K562 (cell line): ENCODE data around the gene TNFAIP8L2. TPM values are rescaled to one million over a fixed set of nuclear protein-coding genes. Genes with fewer than 3 reads are reported as not detected.

Source experiments
- ASH1L ChIP-seq: fragments of 450-650 bp; IDR thresholded peaks from 2 replicates; pipeline ENCODE4 v1.6.1; 2018; ENCODE audit warnings: borderline replicate concordance, mild to moderate bottlenecking, low read depth; ENCODE audit not compliant: partially characterized antibody
- CTBP1 ChIP-seq: fragments of 450-650 bp; IDR thresholded peaks from 2 replicates; pipeline ENCODE4 v1.6.1; 2016; ENCODE audit warnings: borderline replicate concordance
- ETS1 ChIP-seq: conservative IDR thresholded peaks from 2 replicates; pipeline ENCODE4 v1.6.1; 2011; ENCODE audit warnings: low read depth, mild to moderate bottlenecking, low read length; ENCODE audit not compliant: control insufficient read depth
- PHF21A ChIP-seq: fragments of 450-650 bp; IDR thresholded peaks from 2 replicates; pipeline ENCODE4 v1.6.1; 2017; ENCODE audit warnings: low read depth, borderline replicate concordance
- REST ChIP-seq, 2 experiments: fragments of 450-650 bp; formaldehyde crosslinking in 1 of 2; IDR thresholded peaks; 2 replicates each; pipeline versions ENCODE4 v1.4.0 to v1.6.1; 2014 to 2020; ENCODE audit warnings: mild to moderate bottlenecking in 2 of 2, borderline replicate concordance in 1 of 2, low read depth in 1 of 2
- SMC3 ChIP-seq: conservative IDR thresholded peaks from 2 replicates; pipeline ENCODE4 v1.6.1; 2011; ENCODE audit warnings: low read depth, low read length, improper control_type of control experiment; ENCODE audit not compliant: insufficient read depth
- TAF9B ChIP-seq: fragments of 450-650 bp; IDR thresholded peaks from 2 replicates; pipeline ENCODE4 v1.6.1; 2018; ENCODE audit warnings: mild to moderate bottlenecking; ENCODE audit not compliant: partially characterized antibody
- XRCC5 ChIP-seq: fragments of 200-400 bp; formaldehyde crosslinking; IDR thresholded peaks from 2 replicates; pipeline ENCODE4 v1.6.1; 2017; ENCODE audit warnings: low read depth, mild to moderate bottlenecking, low read length
- ZBTB17 ChIP-seq: fragments of 450-650 bp; formaldehyde crosslinking; IDR thresholded peaks from 2 replicates; pipeline ENCODE4 v1.4.0; 2020; ENCODE audit warnings: mild to moderate bottlenecking
- ZBTB34 ChIP-seq: fragments of 250-450 bp; sonication (Bioruptor Pico); IDR thresholded peaks from 2 replicates; pipeline ENCODE4 v1.8.0; 2021; ENCODE audit warnings: mild to moderate bottlenecking, moderate library complexity
- ZNF232 ChIP-seq: sonication (generic); formaldehyde crosslinking; IDR thresholded peaks from 2 replicates; pipeline ENCODE4 v1.8.0; 2022; ENCODE audit warnings: mild to moderate bottlenecking, missing genetic modification reagents
- ZNF280B ChIP-seq: fragments of 250-450 bp; sonication (Bioruptor Pico); IDR thresholded peaks from 2 replicates; pipeline ENCODE4 v1.5.1; 2021; ENCODE audit warnings: mild to moderate bottlenecking
- ZNF511 ChIP-seq: sonication (generic); formaldehyde crosslinking; IDR thresholded peaks from 2 replicates; pipeline ENCODE4 v1.8.0; 2022; ENCODE audit warnings: mild to moderate bottlenecking, missing genetic modification reagents
- polyA plus RNA-seq, 8 experiments: library from polyadenylated mRNA; depleted of rRNA in 4 of 8; stranded (reverse) in 5 of 8; unstranded in 3 of 8; fragments of >200 nt; fragmentation: Nextera tagmentation in 2 of 8; fragmentation: Illumina TruSeq in 1 of 8; extraction: Ambion mirVana in 2 of 8; extraction: Trizol in 1 of 8; gene quantifications; 2 replicates each; pipeline versions ENCODE4 v1.2.1 to v1.2.3, GENCODE V29; 2011 to 2014; ENCODE audit warnings: inconsistent platforms in 1 of 8, missing spikeins in 1 of 8
- total RNA-seq, 7 experiments: library from RNA; depleted of rRNA in 6 of 7; stranded (reverse); fragments of >200 nt in 6 of 7; fragmentation: Illumina TruSeq in 2 of 7; extraction: Trizol in 2 of 7; gene quantifications; 2 replicates each; pipeline versions ENCODE4 v1.2.1 to v1.2.3, GENCODE V29; 2011 to 2021; ENCODE audit warnings: low replicate concordance in 1 of 7

Gene TNFAIP8L2
- total and polyA plus RNA-seq, 9 of the 15 experiments (the other 6 are each of a cell fraction or from before 2014, with no cell fraction given) = 0.05 to 1.7 (median 0.52) TPM

- TF ChIP-seq TAF9B = peak; percentile 91
- 0 out of 2 replicates have a peak, but pooled peaks have one; percentile 14 for TF ChIP-seq SMC3
- TF ChIP-seq CTBP1 = peak; percentile 73; the same call in 1 of the 2 replicates
- no peak for TF ChIP-seq ZNF232 (CRISPR knock-in tag)
- TF ChIP-seq ZBTB17 (CRISPR knock-in tag) = peak; percentile 100
- TF ChIP-seq ZNF280B (CRISPR knock-in tag) = no peak
- TF ChIP-seq PHF21A = peak; percentile 72; the same call in 1 of the 2 replicates
- TF ChIP-seq XRCC5 = peak; percentile 100
- no peak for TF ChIP-seq ZBTB34 (CRISPR knock-in tag)
- TF ChIP-seq REST (IDR thresholded peaks at IDR 0.05; ENCODE audit: borderline replicate concordance) = peak; percentile 98
- TF ChIP-seq REST (CRISPR knock-in tag; IDR thresholded peaks at IDR 0.05; ENCODE audit: low read depth) = no peak
- TF ChIP-seq ASH1L = no peak
- peak; percentile 94 for TF ChIP-seq ETS1
- no peak for TF ChIP-seq ZNF511 (CRISPR knock-in tag)
Observed at GRCh38 chr1:151189637-151190445, 33.4 kb downstream of the TNFAIP8L2 start, which contains the start of gene VPS72 (continued).
